NOMO-1 (cell line): ENCODE measurements around the gene ZNF563.
"Not testable (repeated sequence)": the region's sequence is repeated elsewhere in the genome, so short reads cannot be mapped to it uniquely, and the experiment has no call there.

Source experiments
- DNase-seq, 2 experiments: peaks; one replicate each; lab custom pipeline; 2025; ENCODE audit not compliant: unreplicated experiment in 2 of 2; lab: John Stamatoyannopoulos, UW

ZNF563 gene

DNA sequence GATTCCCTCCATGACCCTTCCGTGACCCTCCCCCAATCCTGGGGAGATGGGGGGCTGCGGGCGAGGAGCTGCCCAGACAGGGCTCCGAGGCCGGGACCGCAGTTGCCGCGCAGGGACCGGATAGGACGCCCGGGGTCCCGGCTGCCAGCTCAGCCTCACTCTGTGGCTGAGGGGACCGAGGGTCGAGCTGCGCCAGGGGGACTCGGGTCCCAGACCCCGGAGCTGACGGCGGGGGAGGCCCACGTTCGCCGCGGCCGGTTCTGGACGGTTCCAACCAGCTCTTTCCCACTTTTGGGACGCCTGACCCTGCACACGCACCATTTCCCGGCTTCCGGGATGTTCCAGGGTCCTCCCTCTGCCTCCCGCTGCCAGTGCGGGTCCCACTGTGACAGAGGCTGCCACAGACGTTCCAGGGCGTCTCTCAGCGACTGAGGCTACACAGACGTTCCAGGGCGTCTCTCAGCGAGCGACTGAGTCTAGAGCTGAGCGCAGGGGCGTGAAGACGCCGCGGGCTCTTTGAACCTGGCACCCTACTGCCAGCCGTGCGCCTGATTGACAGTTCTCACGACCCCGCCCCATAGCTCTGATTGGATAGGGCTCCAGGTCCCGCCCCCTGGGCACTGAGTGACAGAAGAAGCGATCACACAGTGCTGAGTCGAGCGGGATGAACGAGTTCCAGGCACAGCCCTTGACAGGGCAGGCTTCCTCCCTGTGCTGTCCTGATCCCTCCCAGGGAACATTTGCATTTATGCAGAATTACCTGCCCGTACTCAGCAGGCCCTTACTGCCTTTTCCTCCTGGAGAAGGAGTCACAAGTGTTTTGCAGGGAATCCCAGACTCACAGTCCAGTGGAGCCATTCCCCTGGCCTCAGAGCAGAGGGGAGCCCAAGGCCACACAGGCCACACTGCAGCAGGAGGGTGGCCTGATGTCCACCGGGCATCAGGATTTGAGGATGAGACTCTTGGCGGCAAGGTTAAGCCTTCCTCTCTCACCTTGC lies at the start of gene ZNF563:
ZNF563 (minus strand) TSS at position 472 of the 998 bp plus-strand sequence; CDS start at position 321, 151 bp downstream.
- no peak for DNase-seq

DNA sequence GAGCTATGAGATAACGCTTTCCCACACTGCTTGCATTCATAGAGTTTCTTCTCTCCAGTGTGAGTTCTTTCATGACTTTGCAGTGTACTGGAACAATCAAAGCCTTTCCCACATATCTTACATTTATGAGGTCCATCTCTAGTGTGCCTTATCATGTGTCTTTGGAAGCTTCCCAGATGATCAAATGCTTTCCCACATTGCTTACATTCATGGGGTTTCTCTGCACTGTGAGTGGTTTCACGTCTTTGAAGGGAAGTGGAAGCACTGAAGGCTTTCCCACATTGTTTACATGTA lies 47.0 kb upstream of the ZNF563 start:
- DNase-seq = no peak

DNA sequence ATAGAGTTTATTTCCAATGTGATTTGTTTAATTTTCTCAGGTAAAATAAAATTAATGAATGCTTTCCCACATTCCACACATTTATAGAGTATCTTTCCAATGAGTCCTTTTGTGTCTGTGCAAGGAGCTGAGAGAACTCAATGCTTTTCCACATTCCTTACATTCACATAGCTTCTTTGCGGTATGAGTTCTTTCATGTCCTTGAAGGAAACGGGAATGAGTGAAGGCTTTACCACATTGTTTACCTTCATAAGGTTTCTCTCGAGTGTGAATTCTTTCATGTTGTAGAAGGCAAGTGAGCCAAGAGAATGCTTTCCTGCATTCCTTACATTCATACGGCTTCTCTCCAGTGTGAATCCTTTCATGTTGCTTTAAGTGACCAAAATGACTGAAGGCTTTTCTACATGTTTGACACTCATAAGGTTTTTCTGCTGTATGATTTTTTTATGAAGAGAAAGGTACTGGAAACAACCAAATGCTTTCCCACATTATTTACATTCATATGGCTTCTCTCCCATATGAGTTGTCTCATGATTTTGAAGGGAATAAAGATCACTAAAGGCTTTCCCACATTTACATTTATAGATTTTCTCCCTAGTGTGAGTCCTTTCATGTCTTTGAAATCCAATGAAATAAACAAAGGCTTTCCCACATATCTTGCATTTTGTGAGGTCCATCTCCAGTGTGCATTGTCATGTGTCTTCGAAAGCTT lies 46.5 kb upstream of the ZNF563 start:
- no peak for DNase-seq

DNA sequence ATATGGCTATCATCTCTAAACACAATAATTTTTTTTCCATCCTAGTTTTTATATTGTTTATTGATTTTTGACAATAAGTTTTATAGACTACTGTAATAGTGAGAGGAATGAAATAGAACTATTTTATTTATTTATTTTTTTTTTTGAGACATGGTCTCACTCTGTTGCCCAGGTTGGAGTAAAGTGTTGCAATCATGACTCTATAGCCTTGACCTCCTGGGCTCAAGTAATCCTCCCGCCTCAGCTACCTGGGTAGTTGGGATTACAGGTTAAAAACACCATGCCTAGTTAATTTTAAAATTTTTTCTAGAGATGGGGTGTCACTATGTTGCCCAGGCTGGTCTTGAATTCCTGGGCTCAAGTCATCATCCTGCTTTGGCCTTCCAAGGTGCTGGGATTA lies 40.6 kb upstream of the ZNF563 start:
- no peak for DNase-seq

DNA sequence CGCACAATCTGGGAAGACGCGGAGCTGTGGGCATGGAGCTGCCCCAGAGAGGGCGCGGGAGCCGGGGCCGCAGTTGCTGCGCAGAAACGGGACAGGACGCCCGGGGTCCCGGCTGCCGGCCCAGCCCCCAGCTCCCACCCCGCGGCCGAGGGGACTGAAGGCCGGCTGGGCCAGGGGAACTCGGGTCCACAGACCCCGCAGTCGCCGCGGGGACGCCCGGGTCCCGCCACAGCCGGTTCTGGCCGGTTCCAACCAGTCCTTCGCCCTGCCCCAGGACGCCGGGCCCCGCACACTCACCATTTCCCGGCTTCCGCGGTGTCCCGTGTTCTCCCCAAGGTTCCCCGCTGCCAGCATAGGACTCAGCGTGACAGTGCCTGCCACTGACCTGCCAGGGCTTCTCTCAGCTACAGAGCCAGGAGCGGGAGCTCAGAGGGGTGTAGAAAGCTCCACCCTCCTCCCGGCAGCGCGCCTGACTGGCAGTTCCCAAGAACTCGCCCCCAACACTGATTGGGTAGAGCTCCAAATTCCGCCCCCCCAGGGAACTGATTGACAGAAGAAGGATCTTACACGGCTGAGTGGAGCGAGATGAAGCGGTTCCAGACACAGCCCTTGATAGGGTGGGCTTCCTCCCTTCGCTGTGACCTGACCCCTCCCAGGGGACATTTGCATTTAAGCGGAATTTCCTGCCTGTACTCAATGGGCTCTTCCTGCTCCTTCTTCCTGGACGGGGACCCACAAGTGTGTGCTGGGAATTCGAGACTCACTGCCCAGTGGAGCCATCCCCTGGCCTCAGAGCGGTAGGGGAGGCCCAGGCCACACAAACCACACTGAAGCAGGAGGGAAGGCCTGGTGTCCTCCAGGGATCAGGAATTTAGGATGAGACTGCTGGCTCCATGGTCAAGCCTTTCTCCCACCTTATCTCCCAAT lies 32.1 kb upstream of the ZNF563 start, which contains the start of gene ZNF442:
ZNF442 (minus strand) TSS at position 448 of the 927 bp plus-strand sequence. CDS start 2,052 bp downstream, outside the sequence.
- DNase-seq = no peak

DNA sequence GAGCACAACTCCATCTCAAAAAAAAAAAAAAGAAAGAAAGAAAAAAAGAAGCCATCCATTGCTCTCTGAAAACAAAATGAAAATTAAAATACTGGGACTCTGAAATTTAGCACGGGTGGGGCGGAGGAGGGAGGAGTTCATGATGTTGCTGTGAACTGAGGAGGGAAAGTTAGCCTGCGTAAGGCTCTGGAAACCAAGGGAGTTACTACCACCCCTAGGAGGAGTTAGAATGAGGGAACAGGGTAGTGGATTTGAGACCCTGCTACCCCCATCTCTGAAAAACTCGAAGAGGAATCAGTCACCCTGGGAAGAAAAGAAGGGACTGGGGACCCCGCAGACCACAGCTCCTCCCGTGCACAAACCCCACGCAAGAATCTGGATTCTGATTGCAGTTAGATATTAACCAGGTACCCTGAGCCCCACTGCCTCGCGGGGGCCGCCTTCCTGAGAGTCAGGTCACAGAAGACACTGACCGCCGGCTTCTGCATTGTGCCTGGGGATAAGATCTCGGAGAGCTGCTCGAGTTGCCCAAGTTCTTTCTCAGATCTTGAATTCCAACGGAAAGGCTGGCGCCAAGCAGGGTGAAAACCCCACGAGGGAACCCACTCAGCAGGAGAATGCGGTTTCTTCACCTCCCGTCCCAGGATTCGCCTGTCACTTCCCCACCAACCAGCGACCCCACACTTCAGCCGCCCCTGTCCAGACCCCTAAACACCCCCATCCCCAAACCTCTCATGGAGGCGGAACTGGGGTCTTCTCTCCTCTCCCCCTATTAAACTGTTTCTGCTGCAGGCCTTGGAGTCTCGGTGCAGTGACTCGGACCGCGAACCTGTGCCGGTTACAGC lies 31.2 kb upstream of the ZNF563 start:
- DNase-seq = no peak

DNA sequence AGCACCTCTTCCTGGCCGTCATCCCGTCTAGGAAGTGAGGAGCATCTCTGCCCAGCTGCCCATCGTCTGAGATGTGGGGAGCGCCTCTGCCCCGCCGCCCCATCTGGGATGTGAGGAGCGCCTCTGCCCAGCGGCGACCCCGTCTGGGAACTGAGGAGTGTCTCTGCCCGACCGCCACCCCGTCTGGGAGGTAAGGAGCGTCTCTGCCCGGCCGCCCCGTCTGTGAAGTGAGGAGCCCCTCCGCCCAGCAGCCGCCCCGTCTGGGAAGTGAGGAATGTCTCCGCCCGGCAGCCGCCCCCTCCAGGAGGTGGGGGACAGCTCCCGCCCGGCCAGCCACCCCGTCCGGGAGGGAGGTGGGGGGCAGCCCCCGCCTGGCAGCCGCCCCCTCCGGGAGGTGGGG lies 28.8 kb upstream of the ZNF563 start:
- DNase-seq = not testable (repeated sequence)

DNA sequence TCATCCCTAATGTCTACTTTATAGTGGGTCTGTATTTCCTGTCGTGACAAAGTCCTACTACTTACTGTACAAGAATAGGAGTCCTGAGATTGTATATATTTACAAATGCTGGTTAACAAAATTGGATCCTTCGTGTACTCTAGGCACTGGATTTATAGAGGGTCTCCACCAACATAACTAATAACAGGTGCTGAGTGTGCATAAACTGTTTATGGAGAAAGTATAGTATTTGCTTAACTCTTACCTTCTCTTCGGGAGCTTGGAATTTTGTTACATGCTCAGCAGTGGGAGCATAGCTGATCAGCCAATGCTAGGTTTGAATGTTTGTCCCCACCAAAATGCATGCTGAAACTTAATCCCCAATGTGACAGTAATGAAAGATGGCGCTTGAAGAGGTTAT lies 19.9 kb upstream of the ZNF563 start:
- no peak for DNase-seq

DNA sequence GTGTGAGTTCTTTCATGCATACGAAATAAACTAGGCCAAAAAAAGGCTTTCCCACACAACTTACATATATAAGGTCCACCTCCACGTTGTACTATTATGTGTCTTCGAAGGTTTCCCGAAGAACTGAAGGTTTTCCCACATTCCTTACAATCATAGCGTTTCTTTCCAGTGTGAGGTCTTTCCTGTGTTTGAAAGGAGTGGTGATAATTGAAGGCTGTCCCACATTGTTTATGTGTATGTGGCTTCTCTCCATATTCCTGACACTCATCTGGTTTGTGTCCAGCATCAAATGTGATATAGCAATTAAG lies 17.4 kb upstream of the ZNF563 start:
- no peak for DNase-seq

DNA sequence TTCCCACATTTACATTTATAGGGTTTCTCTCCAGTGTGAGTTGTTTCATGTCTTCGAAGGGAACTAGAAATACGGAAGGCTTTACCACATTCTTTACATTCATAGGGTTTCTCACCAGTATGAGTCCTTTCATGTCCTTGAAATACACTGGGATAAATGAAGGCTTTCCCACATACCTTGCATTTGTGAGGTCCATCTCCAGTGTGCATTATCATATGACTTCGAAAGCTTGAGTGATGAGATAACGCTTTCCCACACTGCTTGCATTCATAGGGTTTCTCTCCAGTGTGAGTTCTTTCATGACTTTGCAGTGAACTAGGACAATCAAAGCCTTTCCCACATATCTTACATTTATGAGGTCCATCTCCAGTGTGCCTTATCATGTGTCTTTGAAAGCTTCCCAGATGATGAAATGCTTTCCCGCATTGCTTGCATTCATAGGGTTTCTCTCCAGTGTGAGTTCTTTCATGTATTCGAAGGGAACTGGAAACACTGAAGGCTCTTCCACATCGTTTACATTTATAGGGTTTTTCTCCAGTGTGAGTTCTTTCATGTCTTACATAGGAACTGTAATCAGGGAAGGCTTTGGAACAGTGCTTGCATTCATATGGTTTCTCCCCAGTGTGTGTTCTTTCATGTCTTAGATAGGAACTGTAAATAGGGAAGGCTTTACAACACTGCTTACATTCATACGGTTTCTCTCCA lies 16.9 kb upstream of the ZNF563 start:
- DNase-seq = no peak

DNA sequence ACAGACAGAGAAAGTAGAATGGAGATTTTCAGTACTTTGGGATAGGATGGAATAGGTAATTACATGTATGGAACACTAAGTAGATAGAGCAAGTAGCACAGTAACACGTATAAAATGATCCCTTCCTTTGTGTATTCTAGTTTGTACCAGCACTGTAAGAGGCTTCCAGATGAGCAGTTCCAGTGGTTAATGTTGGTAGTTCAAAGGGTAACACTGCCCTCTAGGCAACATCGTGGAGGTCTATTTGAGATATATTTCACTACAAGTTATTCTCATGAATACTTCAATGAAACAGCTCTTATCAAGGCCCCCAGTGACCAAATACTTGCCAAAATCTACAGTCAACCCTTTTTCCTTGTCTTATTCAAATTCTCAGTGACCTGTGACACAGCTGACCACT lies 13.5 kb upstream of the ZNF563 start:
- no peak for DNase-seq

DNA sequence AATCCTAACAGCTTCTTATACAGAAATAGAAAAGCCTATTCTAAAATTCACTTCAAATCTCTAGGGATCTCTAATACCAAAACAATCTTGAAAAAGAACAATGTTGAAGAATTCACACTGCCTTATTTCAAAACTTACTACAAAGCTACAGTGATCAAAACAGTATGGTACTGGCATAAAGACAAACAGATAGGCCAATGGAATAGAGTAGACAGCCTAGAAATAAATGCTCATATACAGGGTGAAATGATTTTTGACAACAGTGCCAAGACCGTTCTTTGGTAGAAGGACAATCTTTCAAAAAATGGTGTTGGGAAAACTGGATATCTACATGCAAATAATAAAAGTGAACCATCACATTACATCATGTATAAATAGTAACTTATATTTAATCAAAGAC lies 11.8 kb upstream of the ZNF563 start:
- DNase-seq = no peak

DNA sequence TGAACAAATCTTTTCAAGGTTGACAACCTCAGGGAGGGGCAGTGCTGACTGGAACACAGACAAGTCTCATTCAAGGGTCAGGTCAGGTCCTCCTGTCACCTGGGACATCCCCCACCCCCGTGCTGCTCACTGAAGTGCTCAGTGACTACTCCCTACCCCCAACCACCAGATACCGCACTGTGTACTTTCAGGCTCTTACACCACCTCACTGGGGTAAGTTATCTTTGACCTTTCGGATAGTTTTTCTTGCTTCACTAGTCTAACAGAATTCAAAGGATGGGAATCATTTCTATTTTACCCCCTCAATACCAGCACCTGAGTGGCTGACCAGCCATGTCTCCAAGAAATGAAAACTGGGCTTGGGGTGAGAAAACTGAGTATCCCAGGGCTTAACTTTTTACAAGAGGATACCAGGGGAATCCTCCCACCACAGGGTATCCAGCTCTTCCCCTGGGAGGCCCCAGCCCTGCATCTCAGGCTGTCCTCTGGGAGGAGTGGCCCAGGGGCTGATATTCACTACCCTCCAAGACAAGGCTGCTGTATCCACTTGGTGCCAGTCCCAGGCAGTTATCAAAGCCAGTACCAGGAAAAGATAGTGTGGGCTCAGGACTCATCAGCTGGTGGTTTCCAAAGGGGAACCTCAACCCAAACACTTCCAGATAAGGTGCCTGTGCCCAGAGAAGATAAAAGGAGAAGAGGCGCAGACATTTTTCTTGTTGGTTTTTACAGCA lies 2.1 kb downstream of the ZNF563 start:
- DNase-seq = no peak

DNA sequence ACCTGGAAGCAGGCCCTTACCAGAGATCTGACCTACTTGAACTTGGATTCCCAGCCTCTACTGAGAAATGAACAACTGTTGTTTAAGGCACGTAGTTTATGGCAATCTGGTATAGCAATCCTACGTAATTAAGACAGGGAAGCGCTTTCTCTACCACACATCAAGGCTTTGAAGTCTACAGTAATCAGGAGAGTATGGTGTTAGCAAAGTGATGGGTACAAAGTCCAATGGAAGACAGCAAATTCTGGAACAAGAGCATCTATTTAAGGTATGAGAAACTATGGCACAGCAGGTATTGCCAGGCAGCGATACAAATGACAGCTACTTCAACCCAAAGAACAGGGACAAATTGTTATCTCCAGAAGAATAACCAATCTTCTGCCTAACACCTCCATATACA lies 3.1 kb downstream of the ZNF563 start:
- DNase-seq = no peak

DNA sequence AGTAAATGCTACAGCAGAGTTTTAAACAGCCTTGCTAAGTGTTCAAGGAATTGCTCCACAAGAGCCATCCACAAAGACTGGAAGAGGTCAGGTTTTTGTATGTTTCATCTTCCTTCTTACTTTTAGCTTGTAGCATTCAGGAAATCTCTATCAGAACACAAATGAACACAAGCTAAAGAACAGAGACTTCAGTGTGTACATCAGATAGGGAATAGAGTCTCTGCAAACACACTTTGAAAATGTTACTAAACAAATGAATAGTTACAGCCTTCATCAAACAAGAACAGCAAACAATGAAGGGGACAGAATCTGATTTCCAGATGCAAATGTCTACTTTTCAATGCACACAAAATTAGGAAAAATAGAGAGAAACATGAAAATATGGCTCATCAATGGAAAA lies 7.7 kb downstream of the ZNF563 start:
- DNase-seq = no peak

DNA sequence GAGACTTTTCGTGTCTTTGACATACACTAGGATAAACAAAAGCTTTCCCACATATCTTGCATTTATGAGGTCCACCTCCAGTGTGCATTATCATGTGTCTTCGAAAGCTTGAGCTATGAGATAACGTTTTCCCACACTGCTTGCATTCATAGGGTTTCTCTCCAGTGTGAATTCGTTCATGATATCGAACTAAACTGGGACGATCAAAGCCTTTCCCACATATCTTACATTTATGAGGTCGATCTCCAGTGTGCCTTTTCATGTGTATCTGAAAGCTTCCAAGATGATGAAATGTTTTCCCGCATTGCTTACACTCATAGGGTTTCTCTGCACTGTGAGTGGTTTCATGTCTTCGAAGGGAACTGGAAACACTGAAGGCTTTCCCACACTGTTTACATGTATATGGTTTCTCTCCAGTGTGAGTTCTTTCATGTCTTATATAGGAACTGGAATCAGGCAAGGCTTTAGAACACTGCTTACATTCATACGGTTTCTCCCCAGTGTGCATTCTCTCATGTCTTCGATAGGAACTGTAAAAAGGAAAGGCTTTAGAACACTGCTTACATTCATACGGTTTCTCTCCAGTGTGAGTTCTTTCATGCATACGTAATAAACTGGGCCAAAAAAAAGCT lies 14.5 kb downstream of the ZNF563 start:
- DNase-seq = no peak

DNA sequence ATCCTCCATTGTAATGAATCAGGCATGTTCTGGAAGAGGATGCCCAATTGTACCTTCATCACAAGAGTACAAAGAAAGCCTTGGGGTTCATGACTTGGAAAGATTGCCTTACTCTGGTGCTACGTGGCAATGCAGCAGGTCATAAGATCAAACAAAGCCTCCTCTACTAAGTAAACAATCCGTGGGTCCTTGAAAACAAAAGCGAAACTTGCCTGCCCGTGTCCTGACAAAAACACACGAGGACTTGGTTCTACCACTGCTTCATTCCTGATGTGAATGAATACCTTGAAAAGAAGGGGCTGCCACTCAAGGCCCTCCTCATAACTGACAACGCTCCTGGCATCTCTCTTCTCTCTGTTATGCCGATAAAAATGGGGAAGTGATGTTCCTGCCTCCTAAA lies 18.9 kb downstream of the ZNF563 start:
- DNase-seq = no peak

DNA sequence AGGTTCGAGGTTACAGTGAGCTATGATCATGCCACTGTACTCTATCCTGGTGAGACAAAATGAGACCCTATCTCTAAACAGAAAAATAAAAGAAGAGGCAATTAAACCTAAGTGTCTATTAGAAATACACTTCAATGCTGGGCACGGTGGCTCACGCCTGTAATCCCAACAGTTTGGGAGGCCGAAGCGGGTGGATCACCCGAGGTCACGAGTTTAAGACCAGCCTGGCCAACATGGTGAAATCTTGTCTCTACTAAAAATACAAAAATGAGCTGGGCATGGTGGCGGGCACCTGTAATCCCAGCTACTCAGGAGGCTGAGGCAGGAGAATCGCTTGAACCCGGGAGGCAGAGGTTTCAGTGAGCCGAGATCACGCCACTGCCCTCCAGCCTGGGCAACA lies 24.5 kb downstream of the ZNF563 start:
- DNase-seq = not testable (repeated sequence)
